NCI-H2196 (cell line): ENCODE data around the gene IBSP.

ENCODE experiments used
- DNase-seq: peaks from one replicate; lab custom pipeline; 2025; ENCODE audit not compliant: unreplicated experiment; lab: John Stamatoyannopoulos, UW

Gene IBSP

GRCh38 chr4:87799301-87800113, at the start of gene IBSP:
Gene IBSP, plus strand, starts transcription at chr4:87799554. Its CDS starts 2,808 bp downstream, at chr4:87802362.
- no peak for DNase-seq

- no peak for DNase-seq
These were observed 49.5 kb upstream of the IBSP start for GRCh38 chr4:87749883-87750282.

GRCh38 chr4:87758270-87758669, 41.1 kb upstream of the IBSP start:
- DNase-seq, result no peak

GRCh38 chr4:87762311-87762710, 37.0 kb upstream of the IBSP start:
- DNase-seq, result no peak

GRCh38 chr4:87781569-87781968, 17.8 kb upstream of the IBSP start:
- no peak for DNase-seq

GRCh38 chr4:87783781-87784180, 15.6 kb upstream of the IBSP start:
- DNase-seq, result no peak

GRCh38 chr4:87785731-87786509, 13.4 kb upstream of the IBSP start:
- DNase-seq, result no peak

GRCh38 chr4:87802858-87803257, 3.5 kb downstream of the IBSP start:
- DNase-seq, result no peak

- DNase-seq, result no peak
These were observed 4.1 kb downstream of the IBSP start for GRCh38 chr4:87803421-87803820.

GRCh38 chr4:87804871-87805270, 5.5 kb downstream of the IBSP start:
- DNase-seq, result no peak

- DNase-seq, result no peak
These were observed 6.6 kb downstream of the IBSP start for GRCh38 chr4:87805971-87806370.

- DNase-seq, result no peak
These were observed 7.2 kb downstream of the IBSP start for GRCh38 chr4:87806520-87806919.

- no peak for DNase-seq
These were observed 8.0 kb downstream of the IBSP start for GRCh38 chr4:87807402-87807801.

- DNase-seq, result no peak
These were observed 12.6 kb downstream of the IBSP start for GRCh38 chr4:87811977-87812376.

GRCh38 chr4:87819281-87819919, 20.0 kb downstream of the IBSP start:
- no peak for DNase-seq

- no peak for DNase-seq
These were observed 23.8 kb downstream of the IBSP start for GRCh38 chr4:87823200-87823599.

- DNase-seq, result no peak
These were observed 24.4 kb downstream of the IBSP start for GRCh38 chr4:87823724-87824123.

GRCh38 chr4:87824352-87824751, 25.0 kb downstream of the IBSP start:
- DNase-seq, result no peak

- DNase-seq, result no peak
These were observed 33.3 kb downstream of the IBSP start, which contains the start of gene MEPE for GRCh38 chr4:87832669-87833068. Gene MEPE, plus strand, starts transcription at chr4:87832969. Its CDS starts 1,746 bp downstream, at chr4:87834715.

- no peak for DNase-seq
These were observed 35.0 kb downstream of the IBSP start for GRCh38 chr4:87834401-87834800.

GRCh38 chr4:87835197-87835596, 35.8 kb downstream of the IBSP start:
- DNase-seq, result no peak

GRCh38 chr4:87835743-87836142, 36.4 kb downstream of the IBSP start:
- peak; percentile 12 for DNase-seq
